HG03378 (cell line): Measurements from ENCODE around the gene TMEM106B.

Source experiments
- ATAC-seq: cut with Tn5 transposase; IDR thresholded peaks from one replicate; pipeline ENCODE4 v1.9.1; 2021; ENCODE audit warnings: mild to moderate bottlenecking, moderate library complexity; ENCODE audit not compliant: unreplicated experiment

Gene TMEM106B

DNA sequence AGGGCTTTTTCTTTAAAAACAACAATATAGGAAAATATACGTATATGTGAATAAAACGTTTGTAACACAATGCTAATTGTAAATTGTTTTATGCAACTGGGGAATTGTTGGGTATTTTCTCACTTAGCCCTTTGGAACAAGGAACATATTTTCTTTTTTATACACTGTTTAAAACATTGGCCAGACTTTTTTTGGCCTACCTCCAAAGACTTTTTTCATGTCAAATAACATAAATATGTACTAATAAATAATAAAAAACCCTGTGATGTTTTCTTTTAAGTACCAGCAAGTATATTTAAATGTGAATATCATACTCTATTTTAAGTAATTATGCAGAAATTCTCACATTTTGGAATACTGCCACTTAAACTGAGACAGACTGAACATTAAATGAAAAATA, 15.7 kb downstream of the TMEM106B start:
- ATAC-seq, result no peak

- no peak for ATAC-seq
Observed at GRCh38 chr7:12228024-12228423, 16.9 kb downstream of the TMEM106B start.

DNA sequence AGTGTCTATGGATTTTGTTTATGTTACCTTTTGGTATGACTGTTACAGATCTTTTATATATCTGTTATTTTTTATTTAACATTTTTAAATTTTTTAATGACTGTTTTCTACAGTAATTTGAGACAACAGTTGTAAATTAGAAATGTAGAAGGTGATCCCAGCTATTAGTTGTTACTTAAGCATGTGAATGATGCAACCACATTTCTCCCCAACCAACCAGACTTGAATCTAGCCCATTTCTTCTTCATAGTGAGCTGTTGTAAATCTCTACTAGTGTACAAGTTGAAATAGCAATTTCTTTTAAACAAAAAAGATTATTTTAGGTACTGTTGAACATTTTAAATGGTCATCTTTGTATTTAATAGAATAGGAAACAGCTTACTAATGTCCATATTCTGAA, 18.0 kb downstream of the TMEM106B start:
- ATAC-seq, result no peak

- no peak for ATAC-seq
Observed at GRCh38 chr7:12231097-12231496, 20.0 kb downstream of the TMEM106B start.

DNA sequence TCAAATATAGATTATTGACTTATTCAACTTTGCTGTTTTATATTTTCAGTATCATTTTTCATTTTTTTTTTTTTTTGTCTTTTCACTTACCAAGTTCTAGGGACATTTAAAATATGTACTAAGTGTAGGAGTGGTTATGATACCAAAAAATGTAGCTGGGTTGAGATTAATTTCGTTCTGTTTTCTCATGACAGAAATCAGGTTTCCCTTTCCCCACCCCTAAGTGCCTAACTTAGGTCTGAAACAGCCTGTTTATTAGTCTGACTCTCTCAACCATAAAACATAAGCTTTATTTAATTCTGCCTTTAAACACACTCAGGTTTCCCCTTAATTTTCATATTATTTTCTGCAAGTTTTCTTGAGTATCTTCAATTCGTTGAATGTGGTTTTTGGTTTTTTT, 22.1 kb downstream of the TMEM106B start:
- ATAC-seq, result no peak

GRCh38 chr7:12234334-12234865, 23.3 kb downstream of the TMEM106B start:
- ATAC-seq, result no peak

GRCh38 chr7:12235970-12236369, 24.9 kb downstream of the TMEM106B start:
- ATAC-seq, result no peak

GRCh38 chr7:12237007-12237406, 25.9 kb downstream of the TMEM106B start:
- no peak for ATAC-seq

- ATAC-seq, result no peak
Observed at GRCh38 chr7:12239806-12240205, 28.7 kb downstream of the TMEM106B start.

- ATAC-seq, result no peak
Observed at GRCh38 chr7:12244129-12244528, 33.0 kb downstream of the TMEM106B start.

DNA sequence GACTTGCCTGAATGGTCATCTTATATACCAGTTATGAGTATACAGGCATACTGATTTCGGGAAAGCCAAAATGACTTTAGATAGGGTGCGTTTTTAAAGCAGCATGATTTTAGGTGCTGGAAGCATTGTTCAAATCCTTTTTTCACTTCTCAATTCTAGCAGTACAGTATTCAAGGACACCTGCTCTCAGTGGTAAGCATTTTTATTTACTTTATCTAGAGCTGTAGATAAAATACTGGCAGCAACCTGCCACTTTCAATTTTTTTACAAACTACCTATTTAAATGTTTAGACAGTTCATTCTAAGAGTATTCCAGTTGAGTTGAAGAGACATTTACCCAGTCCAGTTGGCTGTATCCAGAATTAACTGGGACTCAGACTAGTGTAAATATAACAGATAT, 33.6 kb downstream of the TMEM106B start:
- no peak for ATAC-seq

DNA sequence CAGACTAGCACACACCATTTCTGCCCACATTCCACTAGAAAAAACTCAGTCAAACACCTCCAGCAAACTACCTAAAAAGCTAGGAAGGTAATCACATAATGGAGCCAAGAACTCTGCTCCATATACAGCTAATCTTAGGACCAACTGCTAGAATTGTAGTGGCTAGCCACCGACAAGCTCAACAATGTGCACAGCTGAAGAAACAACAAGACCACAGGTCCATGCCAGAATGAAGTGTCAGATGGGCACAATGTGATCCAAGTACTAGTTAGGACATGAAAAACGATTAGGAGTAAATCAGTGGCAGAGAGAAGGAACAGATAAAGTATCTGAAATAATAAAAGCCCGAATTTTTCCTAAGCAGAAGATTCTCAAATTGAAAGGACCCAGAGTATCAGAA, 38.6 kb downstream of the TMEM106B start:
- ATAC-seq, result no peak

DNA sequence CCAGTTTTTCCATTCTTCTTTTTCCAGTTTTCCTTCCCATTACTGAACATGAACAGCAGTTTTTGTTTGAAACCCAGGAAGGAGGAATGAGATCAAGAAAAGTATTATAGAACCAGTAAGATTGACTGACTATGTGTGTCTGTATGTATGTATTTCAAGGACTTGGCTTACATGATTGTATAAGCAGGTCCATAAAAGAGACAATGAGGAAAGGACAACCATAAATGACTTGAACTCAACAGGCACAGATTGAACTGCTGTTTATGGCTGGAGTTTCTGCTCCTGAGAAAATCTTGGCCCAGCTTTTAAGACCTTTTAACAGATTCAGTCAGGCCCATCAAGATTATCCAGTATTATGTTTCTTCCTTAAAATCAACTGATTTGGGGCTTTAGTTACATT, 39.1 kb downstream of the TMEM106B start:
- ATAC-seq, result no peak

GRCh38 chr7:12256090-12256489, 45.0 kb downstream of the TMEM106B start:
- no peak for ATAC-seq

DNA sequence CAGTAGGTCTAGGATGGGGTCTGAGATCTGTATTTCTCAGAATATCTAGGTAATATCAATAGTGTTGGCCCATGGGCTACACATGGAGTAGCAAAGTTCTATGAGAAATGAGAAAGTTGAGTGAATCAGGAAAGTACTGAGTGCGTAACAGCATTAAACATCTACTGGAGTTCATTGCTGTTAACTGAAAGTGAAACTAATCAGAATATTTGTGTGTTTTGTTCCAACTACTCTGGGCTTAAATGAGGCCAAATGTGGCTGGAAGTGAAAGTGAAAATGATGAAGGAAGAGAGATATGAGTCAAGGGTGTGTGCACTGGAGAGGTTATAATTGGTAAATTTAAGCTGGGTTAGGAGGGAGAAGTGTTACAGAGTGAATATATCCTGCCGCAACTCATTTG, 46.5 kb downstream of the TMEM106B start:
- peak; percentile 100 for ATAC-seq

DNA sequence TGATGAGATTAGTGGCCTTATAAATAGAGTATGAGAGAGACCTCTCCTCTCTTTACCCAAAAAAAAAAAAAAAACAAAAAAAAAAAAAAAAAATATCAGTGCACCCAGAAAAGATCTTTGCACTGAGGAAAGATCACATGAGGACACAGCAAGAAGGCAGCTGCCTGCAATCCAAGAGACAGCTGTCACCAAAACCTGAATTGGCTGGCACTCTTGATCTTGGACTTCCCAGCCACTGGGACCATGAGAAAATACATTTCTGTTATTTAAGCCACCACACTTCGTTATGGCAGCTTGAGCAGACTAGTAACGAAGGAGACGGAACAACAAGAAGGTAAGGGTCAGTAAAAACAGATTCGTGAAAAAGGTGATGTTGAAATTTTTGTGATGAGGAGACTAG, 47.0 kb downstream of the TMEM106B start:
- no peak for ATAC-seq

- ATAC-seq, result no peak
Observed at GRCh38 chr7:12267542-12267941, 56.4 kb downstream of the TMEM106B start.

GRCh38 chr7:12269100-12269895, 58.2 kb downstream of the TMEM106B start:
- no peak for ATAC-seq

DNA sequence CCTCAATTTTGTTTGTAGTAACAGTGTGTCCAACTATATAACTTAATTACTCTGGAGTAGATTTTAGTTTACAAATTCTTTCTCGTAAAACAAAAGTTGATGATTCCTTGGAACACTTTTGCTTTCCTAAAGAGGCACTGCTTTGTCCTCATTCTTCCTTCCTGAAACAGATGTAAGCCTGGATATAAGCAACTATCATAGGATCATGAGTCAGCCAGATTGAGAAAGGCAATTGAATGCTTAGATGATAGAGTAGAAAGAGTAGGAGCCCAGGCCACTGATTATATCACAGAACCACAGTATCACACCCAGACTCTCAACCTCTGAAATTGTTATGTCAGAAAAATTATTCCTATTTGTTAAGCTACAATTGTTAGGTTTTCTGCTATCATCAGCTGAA, 69.9 kb downstream of the TMEM106B start:
- ATAC-seq, result no peak

DNA sequence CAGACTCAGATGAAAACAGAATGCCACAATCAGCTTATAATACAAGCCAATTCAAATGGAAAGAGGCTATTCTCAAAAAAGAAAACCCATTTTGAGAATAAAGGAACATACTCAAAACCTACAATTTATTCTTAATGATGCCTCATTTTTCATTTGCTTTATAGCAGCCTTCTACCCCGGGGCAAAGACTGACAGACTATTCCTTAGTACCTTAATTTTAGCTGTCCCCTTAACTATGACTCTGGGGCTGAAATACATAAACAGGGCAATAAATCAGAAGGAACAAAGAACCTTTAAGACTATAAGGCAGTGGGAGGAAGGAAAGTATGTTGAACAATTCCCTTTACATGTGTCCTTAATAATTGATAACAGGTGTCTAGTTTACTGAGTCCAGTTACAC, 76.8 kb downstream of the TMEM106B start:
- no peak for ATAC-seq

- no peak for ATAC-seq
Observed at GRCh38 chr7:12289996-12290395, 78.9 kb downstream of the TMEM106B start.

DNA sequence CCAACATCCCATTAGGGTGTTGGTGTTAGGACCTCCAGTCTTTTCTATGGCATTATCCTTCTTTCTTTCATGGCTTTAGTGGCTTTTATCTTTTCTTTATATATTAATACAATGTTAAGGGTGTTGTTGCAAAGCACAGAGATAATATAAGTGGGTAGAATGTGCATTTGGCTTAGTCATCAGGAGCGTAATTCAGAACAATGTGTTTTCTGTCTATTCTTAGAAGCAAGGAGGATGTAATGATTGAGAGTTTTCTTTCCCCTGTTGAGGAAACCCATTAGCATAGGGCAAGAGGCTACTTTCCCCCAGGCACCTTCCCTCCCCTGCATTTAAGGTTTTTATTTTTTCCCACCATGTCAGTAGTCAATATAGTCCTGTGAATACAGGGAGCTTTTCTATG, 79.7 kb downstream of the TMEM106B start:
- no peak for ATAC-seq

DNA sequence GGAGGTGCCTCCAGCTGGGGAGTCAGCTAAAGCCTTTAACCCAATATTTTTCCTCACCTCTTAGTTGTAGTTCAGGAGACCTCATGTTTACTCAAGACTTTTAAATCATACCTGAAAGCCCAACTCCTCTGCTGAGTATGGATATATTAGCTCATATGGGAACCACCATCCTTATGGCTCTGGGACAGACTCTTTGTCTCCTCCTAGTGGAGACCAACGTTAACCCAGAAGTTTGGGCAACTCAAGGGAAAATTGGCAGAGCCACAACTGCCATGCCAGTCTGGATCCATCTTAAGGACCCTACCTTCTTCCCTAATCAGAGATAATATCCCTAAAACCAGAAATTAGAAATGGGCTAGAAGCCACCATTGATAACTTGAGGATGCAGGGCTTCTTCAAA, 80.8 kb downstream of the TMEM106B start:
- ATAC-seq, result no peak
